Smooth muscle cell (in vitro differentiated cells): ENCODE results near the gene RPL29. TPM values are rescaled to one million over a fixed set of nuclear protein-coding genes. Genes with fewer than 3 reads are reported as not detected.

Experiments used
- DNase-seq: peaks from one replicate; lab custom pipeline; 2025; ENCODE audit not compliant: unreplicated experiment; lab: John Stamatoyannopoulos, UW
- H2AFZ ChIP-seq: fragments of 200-600 bp; sonication (generic); 2 replicates; pipeline ENCODE4 v1.6.0; 2016; ENCODE audit warnings: antibody characterized with exemption, low read depth, mild to moderate bottlenecking
- H3F3A ChIP-seq: fragments of 200-600 bp; sonication (generic); 2 replicates; pipeline ENCODE4 v1.6.0; 2017; ENCODE audit warnings: antibody characterized with exemption, low read depth
- H3K27ac ChIP-seq: fragments of 200-600 bp; sonication (generic); 2 replicates; pipeline ENCODE4 v1.5.1; 2016; ENCODE audit warnings: low read depth, mild to moderate bottlenecking
- H3K27me3 ChIP-seq: fragments of 200-600 bp; sonication (generic); 2 replicates; pipeline ENCODE4 v1.6.1; 2016; ENCODE audit warnings: low read depth, mild to moderate bottlenecking
- H3K36me3 ChIP-seq: fragments of 200-600 bp; sonication (generic); 2 replicates; pipeline ENCODE4 v1.5.1; 2016; ENCODE audit warnings: low read depth
- H3K4me1 ChIP-seq: fragments of 200-600 bp; sonication (generic); 2 replicates; pipeline ENCODE4 v1.5.1; 2016; ENCODE audit warnings: low read depth
- H3K4me2 ChIP-seq: fragments of 200-600 bp; sonication (generic); 2 replicates; pipeline ENCODE4 v1.6.0; 2016; ENCODE audit warnings: mild to moderate bottlenecking
- H3K4me3 ChIP-seq: fragments of 200-600 bp; sonication (generic); 2 replicates; pipeline ENCODE4 v1.5.1; 2016; ENCODE audit warnings: mild to moderate bottlenecking
- H3K79me2 ChIP-seq: fragments of 200-600 bp; sonication (generic); 2 replicates; pipeline ENCODE4 v1.6.0; 2016; ENCODE audit warnings: low read depth, mild to moderate bottlenecking
- H3K9ac ChIP-seq: fragments of 200-600 bp; sonication (generic); 2 replicates; pipeline ENCODE4 v1.6.0; 2016; ENCODE audit warnings: low read depth
- H3K9me3 ChIP-seq: fragments of 200-600 bp; sonication (generic); replicated peaks from 2 replicates; pipeline ENCODE4 v1.5.1; 2016; ENCODE audit warnings: low read depth
- H4K20me1 ChIP-seq: fragments of 200-600 bp; sonication (generic); 2 replicates; pipeline ENCODE4 v1.6.0; 2016; ENCODE audit warnings: low read depth
- CTCF ChIP-seq: fragments of 200-600 bp; sonication (generic); IDR thresholded peaks from 2 replicates; pipeline ENCODE4 v1.5.1; 2017; ENCODE audit warnings: borderline replicate concordance, mild to moderate bottlenecking, antibody characterized with exemption; ENCODE audit not compliant: insufficient read depth, poor library complexity, severe bottlenecking
- WGBS: methylation state at CpG from one replicate; pipeline ENCODE4 v1.1.7; 2016; ENCODE audit warnings: low lambda C conversion rate; 5-methylcytosine and 5-hydroxymethylcytosine counted together
- polyA plus RNA-seq: library from polyadenylated mRNA; unstranded; fragments of >200 nt; fragmentation: Nextera tagmentation; extraction: Ambion mirVana; gene quantifications from 2 replicates; pipeline ENCODE4 v1.2.1, GENCODE V29; 2016
- total RNA-seq: library from RNA; depleted of rRNA; stranded (reverse); fragments of >200 nt; gene quantifications from 2 replicates; pipeline ENCODE4 v1.2.3, GENCODE V29; 2014

Gene RPL29
- total and polyA plus RNA-seq, 2 experiments from 2014 or later: 708 to 1,004 TPM

DNA sequence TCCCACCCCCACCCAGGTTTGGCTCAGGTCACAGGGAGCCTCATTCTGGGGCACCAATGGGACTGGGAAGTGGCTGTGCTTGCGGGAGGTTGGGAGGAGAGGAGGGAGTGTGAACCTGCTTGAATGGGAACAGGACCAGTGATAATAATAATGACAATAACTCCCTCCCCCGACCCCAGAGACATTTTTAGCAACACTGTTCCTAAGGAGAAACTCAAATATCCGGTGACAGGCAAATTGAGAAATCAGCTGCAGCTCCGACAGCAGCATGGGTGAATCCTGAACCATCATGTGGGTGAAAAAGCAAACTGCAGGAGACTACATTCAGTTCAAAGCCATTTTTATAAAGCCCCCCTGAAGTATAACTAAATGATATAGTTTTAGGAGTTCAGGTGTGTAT is 11.6 kb upstream of the RPL29 start:
- H3K9me3 ChIP-seq: no peaks in the 10 kb centered on the region
- no peak for TF ChIP-seq CTCF

GRCh38 chr3:52006820-52007133 is 11.1 kb upstream of the RPL29 start:
- H3K9me3 ChIP-seq: no peaks in the 10 kb centered on the region
- no peaks in the 10 kb centered on the region for H4K20me1 ChIP-seq
- no peak for DNase-seq
- H3K9ac ChIP-seq: no peak overlapping the region
- WGBS: 96% methylated on average over 6 of the region's 6 CpGs
- H3K27me3 ChIP-seq: no peaks in the 10 kb centered on the region
- H3K4me1 ChIP-seq: peaks cover 40% of the 10 kb centered on the region
- H3K27ac ChIP-seq: no peak overlapping the region
- no peak overlapping the region for H2AFZ ChIP-seq
- no peak overlapping the region for H3K4me2 ChIP-seq
- no peaks in the 10 kb centered on the region for H3K36me3 ChIP-seq
- no peaks in the 10 kb centered on the region for H3K79me2 ChIP-seq
- no peaks in the 10 kb centered on the region for H3F3A ChIP-seq
- TF ChIP-seq CTCF: no peak
- H3K4me3 ChIP-seq: no peak overlapping the region

More for the DNA sequence above, 11.6 kb upstream of the RPL29 start:
- H3K4me3 ChIP-seq: no peak overlapping the region
- H3K4me1 ChIP-seq: peaks cover 35% of the 10 kb centered on the region
- no peak overlapping the region for H3K27ac ChIP-seq
- no peaks in the 10 kb centered on the region for H3K27me3 ChIP-seq
- H3K36me3 ChIP-seq: no peaks in the 10 kb centered on the region
- 79% methylated on average over 4 of the region's 4 CpGs for WGBS
- no peak overlapping the region for H2AFZ ChIP-seq
- no peaks in the 10 kb centered on the region for H4K20me1 ChIP-seq
- no peak overlapping the region for H3K9ac ChIP-seq
- DNase-seq: no peak
- no peaks in the 10 kb centered on the region for H3F3A ChIP-seq
- H3K79me2 ChIP-seq: no peaks in the 10 kb centered on the region
- H3K4me2 ChIP-seq: no peak overlapping the region

GRCh38 chr3:52006017-52006819 is 10.5 kb upstream of the RPL29 start:
- Histone ChIP-seq H4K20me1 (no peaks in the 10 kb centered on the region), H3K4me3 (no peak overlapping the region), H3K27ac (no peak overlapping the region), H3F3A (no peaks in the 10 kb centered on the region), H3K27me3 (no peaks in the 10 kb centered on the region), H2AFZ (peak overlapping the region; percentile 66), H3K4me1 (peaks cover 42% of the 10 kb centered on the region), H3K4me2 (peak overlapping the region; percentile 74), H3K9me3 (no peaks in the 10 kb centered on the region), H3K9ac (no peak overlapping the region), H3K79me2 (no peaks in the 10 kb centered on the region), H3K36me3 (no peaks in the 10 kb centered on the region)
- no peak for TF ChIP-seq CTCF
- 58% methylated on average over 8 of the region's 8 CpGs for WGBS
- DNase-seq: no peak

- no peak for DNase-seq
- no peak overlapping the region for H3K4me3 ChIP-seq
- H3F3A ChIP-seq: no peaks in the 10 kb centered on the region
- no peak overlapping the region for H3K9ac ChIP-seq
- H3K79me2 ChIP-seq: no peaks in the 10 kb centered on the region
- H3K9me3 ChIP-seq: no peaks in the 10 kb centered on the region
- H3K36me3 ChIP-seq: no peaks in the 10 kb centered on the region
- no peaks in the 10 kb centered on the region for H4K20me1 ChIP-seq
- H2AFZ ChIP-seq: peak overlapping the region; percentile 66
- H3K4me2 ChIP-seq: peak overlapping the region; percentile 74
- TF ChIP-seq CTCF: no peak
- no peaks in the 10 kb centered on the region for H3K27me3 ChIP-seq
- H3K27ac ChIP-seq: no peak overlapping the region
- WGBS: 11% methylated on average over 14 of the region's 15 CpGs
- peaks cover 42% of the 10 kb centered on the region for H3K4me1 ChIP-seq
Observed at GRCh38 chr3:52005571-52005986, 9.9 kb upstream of the RPL29 start.
